ENCODE results near the gene IL1RAPL2. TPM values are rescaled to one million over a fixed set of nuclear protein-coding genes. Genes with fewer than 3 reads are reported as not detected.

IL1RAPL2 gene
- total RNA-seq, 1 donor from 2014 or later = not detected

GRCh38 chrX:105634180-105634579 is 1068.2 kb downstream of the IL1RAPL2 start:
- TF ChIP-seq CTCF (IDR thresholded peaks at IDR 0.05; ENCODE audit: insufficient read depth, low read length, poor library complexity, severe bottlenecking) = no peak
- no peak for DNase-seq (ENCODE audit: low read depth)
- H3K36me3 ChIP-seq (ENCODE audit: control insufficient read depth, insufficient read depth, low read length) = no peaks in the 10 kb centered on the region
- no peak overlapping the region for H3K4me3 ChIP-seq (ENCODE audit: low read depth, low read length)
- H3K27me3 ChIP-seq (ENCODE audit: control insufficient read depth, insufficient read depth, low read length) = no peaks in the 10 kb centered on the region

- no peak for DNase-seq (ENCODE audit: low read depth)
- no peak for TF ChIP-seq CTCF (IDR thresholded peaks at IDR 0.05; ENCODE audit: insufficient read depth, low read length, poor library complexity, severe bottlenecking)
Measured at GRCh38 chrX:105635794-105636193, 1069.8 kb downstream of the IL1RAPL2 start.

GRCh38 chrX:105636667-105637066 is 1070.7 kb downstream of the IL1RAPL2 start:
- no peak for TF ChIP-seq CTCF (IDR thresholded peaks at IDR 0.05; ENCODE audit: insufficient read depth, low read length, poor library complexity, severe bottlenecking)
- Histone ChIP-seq H3K36me3 (ENCODE audit: control insufficient read depth, insufficient read depth, low read length) (no peaks in the 10 kb centered on the region), H3K27me3 (ENCODE audit: control insufficient read depth, insufficient read depth, low read length) (no peaks in the 10 kb centered on the region), H3K4me3 (ENCODE audit: low read depth, low read length) (no peak overlapping the region)
- no peak for DNase-seq (ENCODE audit: low read depth)

More at GRCh38 chrX:105635794-105636193, 1069.8 kb downstream of the IL1RAPL2 start:
- no peaks in the 10 kb centered on the region for H3K36me3 ChIP-seq (ENCODE audit: control insufficient read depth, insufficient read depth, low read length)
- H3K27me3 ChIP-seq (ENCODE audit: control insufficient read depth, insufficient read depth, low read length) = no peaks in the 10 kb centered on the region
- H3K4me3 ChIP-seq (ENCODE audit: low read depth, low read length) = no peak overlapping the region

- no peak for TF ChIP-seq CTCF (IDR thresholded peaks at IDR 0.05; ENCODE audit: insufficient read depth, low read length, poor library complexity, severe bottlenecking)
- DNase-seq (ENCODE audit: low read depth) = no peak
Measured at GRCh38 chrX:105645667-105646357, 1079.8 kb downstream of the IL1RAPL2 start.

GRCh38 chrX:105646592-105647372 is 1080.8 kb downstream of the IL1RAPL2 start:
- no peak for DNase-seq (ENCODE audit: low read depth)
- Histone ChIP-seq H3K36me3 (ENCODE audit: control insufficient read depth, insufficient read depth, low read length) (no peaks in the 10 kb centered on the region), H3K4me3 (ENCODE audit: low read depth, low read length) (no peak overlapping the region), H3K27me3 (ENCODE audit: control insufficient read depth, insufficient read depth, low read length) (peaks cover 3% of the 10 kb centered on the region)
- no peak for TF ChIP-seq CTCF (IDR thresholded peaks at IDR 0.05; ENCODE audit: insufficient read depth, low read length, poor library complexity, severe bottlenecking)

More at GRCh38 chrX:105645667-105646357, 1079.8 kb downstream of the IL1RAPL2 start:
- Histone ChIP-seq H3K4me3 (ENCODE audit: low read depth, low read length) (no peak overlapping the region), H3K36me3 (ENCODE audit: control insufficient read depth, insufficient read depth, low read length) (no peaks in the 10 kb centered on the region), H3K27me3 (ENCODE audit: control insufficient read depth, insufficient read depth, low read length) (peaks cover 3% of the 10 kb centered on the region)

Measured in kidney epithelial cell (primary cell).